K562 treated with DMSO at 1 percent for 48 hours (cell line): Measurements from ENCODE around the gene AJAP1. TPM values are rescaled to one million over a fixed set of nuclear protein-coding genes. Genes with fewer than 3 reads are reported as not detected.

Source experiments
- total RNA-seq: library from RNA; unstranded; fragments of 300-600 nt; gene quantifications from 2 replicates; pipeline ENCODE4 v1.2.3, GENCODE V29; 2022; ENCODE audit warnings: low replicate concordance; ENCODE audit errors: extremely low read depth

The AJAP1 gene, protein sequence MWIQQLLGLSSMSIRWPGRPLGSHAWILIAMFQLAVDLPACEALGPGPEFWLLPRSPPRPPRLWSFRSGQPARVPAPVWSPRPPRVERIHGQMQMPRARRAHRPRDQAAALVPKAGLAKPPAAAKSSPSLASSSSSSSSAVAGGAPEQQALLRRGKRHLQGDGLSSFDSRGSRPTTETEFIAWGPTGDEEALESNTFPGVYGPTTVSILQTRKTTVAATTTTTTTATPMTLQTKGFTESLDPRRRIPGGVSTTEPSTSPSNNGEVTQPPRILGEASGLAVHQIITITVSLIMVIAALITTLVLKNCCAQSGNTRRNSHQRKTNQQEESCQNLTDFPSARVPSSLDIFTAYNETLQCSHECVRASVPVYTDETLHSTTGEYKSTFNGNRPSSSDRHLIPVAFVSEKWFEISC
- total RNA-seq = not detected in 2 replicates

GRCh38 chr1:4653796-4654725 lies at the start of gene AJAP1:
AJAP1 (plus strand) TSS chr1:4654609; CDS start chr1:4655426, 817 bp downstream.

